GM12874 (cell line): Measurements from ENCODE around the gene SSTR4.

ENCODE experiments used
- CTCF ChIP-seq: IDR thresholded peaks from 2 replicates; pipeline ENCODE4 v1.5.1; 2011; ENCODE audit warnings: low read depth, mild to moderate bottlenecking, control low read depth, low read length, moderate library complexity; ENCODE audit not compliant: insufficient read depth

Gene SSTR4

GRCh38 chr20:23008667-23009066 lies 26.4 kb upstream of the SSTR4 start:
- TF ChIP-seq CTCF: no peak

- TF ChIP-seq CTCF: no peak
These were observed 25.5 kb upstream of the SSTR4 start for GRCh38 chr20:23009636-23010035.

- no peak for TF ChIP-seq CTCF
These were observed 25.0 kb upstream of the SSTR4 start for GRCh38 chr20:23010096-23010495.

GRCh38 chr20:23011008-23011721 lies 23.9 kb upstream of the SSTR4 start:
- TF ChIP-seq CTCF: no peak

- TF ChIP-seq CTCF: no peak
These were observed 21.7 kb upstream of the SSTR4 start for GRCh38 chr20:23013429-23013828.

GRCh38 chr20:23017516-23017915 lies 17.6 kb upstream of the SSTR4 start:
- TF ChIP-seq CTCF: no peak

- no peak for TF ChIP-seq CTCF
These were observed 16.7 kb upstream of the SSTR4 start for GRCh38 chr20:23018432-23018831.

GRCh38 chr20:23018941-23019340 lies 16.2 kb upstream of the SSTR4 start:
- TF ChIP-seq CTCF: no peak
